ENCODE results near the gene RNASE3.

DNA sequence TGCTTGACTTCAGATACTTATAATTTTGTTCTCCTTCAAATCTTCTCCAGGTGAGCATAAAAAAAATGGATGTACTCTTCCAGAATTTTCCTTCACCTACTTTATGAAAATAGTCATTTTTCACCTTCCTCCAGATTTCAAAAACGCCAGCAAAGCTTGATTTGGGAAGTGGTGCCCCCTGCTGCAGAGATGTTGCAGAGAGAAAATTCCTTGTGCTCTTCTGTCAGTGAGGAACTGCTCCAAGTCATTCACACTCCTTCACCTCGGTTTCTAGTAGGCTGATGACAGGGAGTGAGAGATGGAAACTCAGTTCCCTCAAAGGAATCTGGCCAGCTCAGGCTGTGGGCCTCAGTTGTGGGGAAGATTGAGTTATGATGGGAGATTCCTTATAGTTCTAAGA lies 24.2 kb upstream of the RNASE3 start:
- no peak for TF ChIP-seq POLR2A (IDR thresholded peaks at IDR 0.05)
- no peak for TF ChIP-seq CTCF (IDR thresholded peaks at IDR 0.05)
